HFFc6 (cell line): ENCODE measurements around the gene TTC33. TPM values are rescaled to one million over a fixed set of nuclear protein-coding genes. Genes with fewer than 3 reads are reported as not detected.
"Not testable (repeated sequence)": the region's sequence is repeated elsewhere in the genome, so short reads cannot be mapped to it uniquely, and the experiment has no call there.

ENCODE experiments used
- DNase-seq: peaks from one replicate; pipeline ENCODE4 v3.0.0-alpha.2; 2018
- H3K27ac Mint-ChIP-seq: 2 replicates; pipeline ENCODE4 v1.8.0; 2020; ENCODE audit warnings: mild to moderate bottlenecking, mixed read lengths
- H3K27me3 Mint-ChIP-seq: 2 replicates; pipeline ENCODE4 v1.8.0; 2021; ENCODE audit warnings: mild to moderate bottlenecking, moderate library complexity, mixed read lengths; ENCODE audit not compliant: insufficient read depth
- H3K36me3 Mint-ChIP-seq: 2 replicates; pipeline ENCODE4 v1.8.0; 2021; ENCODE audit warnings: low read depth, mixed read lengths
- H3K4me1 Mint-ChIP-seq: 2 replicates; pipeline ENCODE4 v1.8.0; 2020; ENCODE audit warnings: low read depth, mixed read lengths
- H3K4me3 Mint-ChIP-seq: 2 replicates; pipeline ENCODE4 v1.8.0; 2020; ENCODE audit warnings: mild to moderate bottlenecking, moderate library complexity, mixed read lengths
- H3K9me3 Mint-ChIP-seq: 2 replicates; pipeline ENCODE4 v1.8.0; 2020; ENCODE audit warnings: mild to moderate bottlenecking, mixed read lengths
- CTCF ChIP-seq: fragments of 200-600 bp; sonication (generic); IDR thresholded peaks from 2 replicates; pipeline ENCODE4 v1.5.0; 2021; ENCODE audit warnings: antibody characterized with exemption, mild to moderate bottlenecking
- total RNA-seq, 6 experiments: library from RNA; stranded (reverse); fragmentation: NEBNext Ultra II Directional; extraction: Animal tissue kit (Norgen Biotek cat#: 25700); gene quantifications; 2 replicates in 1 of 6; 3 replicates in 5 of 6; pipeline ENCODE4 v1.2.3, GENCODE V29; 2021

TTC33 gene
- total RNA-seq, 6 experiments from 2014 or later = 8.6 to 11.3 (median 9.8) TPM

- Mint-ChIP-seq H3K36me3 (peaks cover 6% of the 10 kb centered on the region), H3K9me3 (no peaks in the 10 kb centered on the region), H3K27me3 (peaks cover 3% of the 10 kb centered on the region; the same call in 1 of the 2 replicates), H3K27ac (no peak overlapping the region), H3K4me3 (no peak overlapping the region), H3K4me1 (peaks cover 43% of the 10 kb centered on the region)
- TF ChIP-seq CTCF = no peak
- no peak for DNase-seq
Measured at GRCh38 chr5:40568548-40568947, 187.2 kb downstream of the TTC33 start.

GRCh38 chr5:40563173-40563572 is 192.6 kb downstream of the TTC33 start:
- H3K36me3 Mint-ChIP-seq, DNase-seq, H3K27ac Mint-ChIP-seq, H3K27me3 Mint-ChIP-seq, H3K4me3 Mint-ChIP-seq, H3K9me3 Mint-ChIP-seq, H3K4me1 Mint-ChIP-seq: not testable (repeated sequence)

GRCh38 chr5:40560474-40561110 is 195.2 kb downstream of the TTC33 start:
- no peak for TF ChIP-seq CTCF

GRCh38 chr5:40559306-40559705 is 196.5 kb downstream of the TTC33 start:
- Mint-ChIP-seq H3K4me3 (no peak overlapping the region), H3K27ac (no peak overlapping the region), H3K27me3 (peaks cover under 1% of the 10 kb centered on the region; the same call in 1 of the 2 replicates), H3K4me1 (peaks cover 31% of the 10 kb centered on the region), H3K36me3 (no peaks in the 10 kb centered on the region), H3K9me3 (peaks cover 5% of the 10 kb centered on the region; the same call in 1 of the 2 replicates)
- TF ChIP-seq CTCF = no peak
- DNase-seq = no peak

More at GRCh38 chr5:40560474-40561110, 195.2 kb downstream of the TTC33 start:
- Mint-ChIP-seq H3K9me3 (peaks cover 5% of the 10 kb centered on the region; the same call in 1 of the 2 replicates), H3K4me1 (peaks cover 21% of the 10 kb centered on the region), H3K27ac (no peak overlapping the region), H3K27me3 (peaks cover 3% of the 10 kb centered on the region; the same call in 1 of the 2 replicates), H3K36me3 (peaks cover under 1% of the 10 kb centered on the region; the same call in 1 of the 2 replicates), H3K4me3 (no peak overlapping the region)
- DNase-seq = no peak

GRCh38 chr5:40557501-40557900 is 198.3 kb downstream of the TTC33 start:
- Mint-ChIP-seq H3K9me3 (peaks cover 5% of the 10 kb centered on the region; the same call in 1 of the 2 replicates), H3K36me3 (no peaks in the 10 kb centered on the region), H3K4me3 (no peak overlapping the region), H3K4me1 (peaks cover 49% of the 10 kb centered on the region), H3K27ac (no peak overlapping the region), H3K27me3 (no peaks in the 10 kb centered on the region)
- DNase-seq = peak; percentile 34
- no peak for TF ChIP-seq CTCF

- Mint-ChIP-seq H3K36me3 (no peaks in the 10 kb centered on the region), H3K9me3 (peaks cover 5% of the 10 kb centered on the region; the same call in 1 of the 2 replicates), H3K27me3 (no peaks in the 10 kb centered on the region), H3K4me3 (no peak overlapping the region), H3K27ac (no peak overlapping the region), H3K4me1 (peaks cover 56% of the 10 kb centered on the region)
- TF ChIP-seq CTCF = no peak
- no peak for DNase-seq
Measured at GRCh38 chr5:40556811-40557210, 198.9 kb downstream of the TTC33 start.
